K562 (cell line): Measurements from ENCODE around the gene KHDC1.

Experiments
- CBFB ChIP-seq: sonication (generic); formaldehyde crosslinking; IDR thresholded peaks from 2 replicates; pipeline ENCODE4 v1.4.0; 2020; ENCODE audit warnings: mild to moderate bottlenecking, missing genetic modification reagents
- CTCF ChIP-seq, 3 experiments: IDR thresholded peaks in 2 of 3; conservative IDR thresholded peaks in 1 of 3; 2 replicates each; pipeline ENCODE4 v1.5.1; 2011 to 2012; ENCODE audit warnings: low read length in 3 of 3, mild to moderate bottlenecking in 3 of 3, control low read depth in 2 of 3, improper control_type of control experiment in 1 of 3, inconsistent platforms in 1 of 3, low read depth in 1 of 3, mixed read lengths in 1 of 3, moderate library complexity in 1 of 3; ENCODE audit not compliant: insufficient read depth in 2 of 3
- GMEB1 ChIP-seq: fragments of 250-450 bp; sonication (Bioruptor Pico); IDR thresholded peaks from 2 replicates; pipeline ENCODE4 v1.4.0; 2020; ENCODE audit warnings: mild to moderate bottlenecking
- KDM5B ChIP-seq: fragments of 200-600 bp; sonication (generic); IDR thresholded peaks from 2 replicates; pipeline ENCODE4 v1.6.1; 2012; ENCODE audit warnings: low read depth, mild to moderate bottlenecking, moderate library complexity, low read length, control low read depth, inconsistent platforms; ENCODE audit not compliant: insufficient replicate concordance
- MYNN ChIP-seq, 2 experiments: sonication (generic); formaldehyde crosslinking in 1 of 2; IDR thresholded peaks; 2 replicates each; pipeline versions ENCODE4 v1.5.0 to v1.6.1; 2016 to 2020; ENCODE audit warnings: antibody characterized with exemption in 1 of 2, missing genetic modification reagents in 1 of 2
- NR4A1 ChIP-seq, 2 experiments: fragments of 250-450 bp in 1 of 2; fragments of 450-650 bp in 1 of 2; sonication (Bioruptor Pico) in 1 of 2; IDR thresholded peaks; 2 replicates each; pipeline versions ENCODE4 v1.4.0 to v1.6.1; 2016 to 2020; ENCODE audit warnings: mild to moderate bottlenecking in 2 of 2, missing compliant biosample characterization in 1 of 2, missing genetic modification characterization in 1 of 2, moderate library complexity in 1 of 2
- POLR2A ChIP-seq: fragments of 450-650 bp; conservative IDR thresholded peaks from 2 replicates; pipeline ENCODE4 v1.6.1; 2016
- REST ChIP-seq, 2 experiments: fragments of 450-650 bp; formaldehyde crosslinking in 1 of 2; IDR thresholded peaks; 2 replicates each; pipeline versions ENCODE4 v1.4.0 to v1.6.1; 2014 to 2020; ENCODE audit warnings: mild to moderate bottlenecking in 2 of 2, borderline replicate concordance in 1 of 2, low read depth in 1 of 2
- SOX6 ChIP-seq: fragments of 450-650 bp; IDR thresholded peaks from 2 replicates; pipeline ENCODE4 v1.6.1; 2014; ENCODE audit warnings: mild to moderate bottlenecking
- TSC22D4 ChIP-seq: fragments of 450-650 bp; IDR thresholded peaks from 2 replicates; pipeline ENCODE4 v1.6.1; 2016; ENCODE audit warnings: missing genetic modification characterization, missing biosample characterization, control low read depth
- ZNF77 ChIP-seq: fragments of 250-450 bp; sonication (Bioruptor Pico); IDR thresholded peaks from 2 replicates; pipeline ENCODE4 v1.5.0; 2020
- ZNF780A ChIP-seq: fragments of 250-450 bp; sonication (Bioruptor Pico); IDR thresholded peaks from 2 replicates; pipeline ENCODE4 v1.5.0; 2021; ENCODE audit warnings: mild to moderate bottlenecking

GRCh38 chr6:73264446-73264845 is 1.4 kb upstream of the KHDC1 start:
- no peak for TF ChIP-seq REST (IDR thresholded peaks at IDR 0.05; ENCODE audit: borderline replicate concordance)
- no peak for TF ChIP-seq REST (CRISPR knock-in tag; IDR thresholded peaks at IDR 0.05; ENCODE audit: low read depth)
- no peak for TF ChIP-seq TSC22D4 (tag)
- no peak for TF ChIP-seq POLR2A
- TF ChIP-seq CTCF (IDR thresholded peaks at IDR 0.05 in 2 of 3, conservative IDR thresholded peaks at IDR 0.05 in 1 of 3; ENCODE audit: insufficient read depth in 2 of 3, low read depth in 1 of 3, low read length in 3 of 3), result no peak
- TF ChIP-seq NR4A1 (CRISPR knock-in tag; IDR thresholded peaks at IDR 0.05), result no peak
- no peak for TF ChIP-seq NR4A1 (tag; IDR thresholded peaks at IDR 0.05)
- no peak for TF ChIP-seq ZNF77 (CRISPR knock-in tag)
- TF ChIP-seq CBFB (CRISPR knock-in tag), result no peak
- TF ChIP-seq KDM5B, result no peak
- no peak for TF ChIP-seq SOX6
- TF ChIP-seq ZNF780A, result no peak
- TF ChIP-seq MYNN (IDR thresholded peaks at IDR 0.05), result no peak
- TF ChIP-seq MYNN (CRISPR knock-in tag; IDR thresholded peaks at IDR 0.05), result no peak
- no peak for TF ChIP-seq GMEB1 (CRISPR knock-in tag)
